GM19438 (cell line): Measurements from ENCODE around the gene GNPTG.
A peak's percentile ranks its signal among the peaks of the same experiment; 100 is the strongest.

Experiments used
- ATAC-seq: cut with Tn5 transposase; IDR thresholded peaks from one replicate; pipeline ENCODE4 v1.9.1; 2021; ENCODE audit warnings: low read depth; ENCODE audit not compliant: unreplicated experiment

The GNPTG gene

DNA sequence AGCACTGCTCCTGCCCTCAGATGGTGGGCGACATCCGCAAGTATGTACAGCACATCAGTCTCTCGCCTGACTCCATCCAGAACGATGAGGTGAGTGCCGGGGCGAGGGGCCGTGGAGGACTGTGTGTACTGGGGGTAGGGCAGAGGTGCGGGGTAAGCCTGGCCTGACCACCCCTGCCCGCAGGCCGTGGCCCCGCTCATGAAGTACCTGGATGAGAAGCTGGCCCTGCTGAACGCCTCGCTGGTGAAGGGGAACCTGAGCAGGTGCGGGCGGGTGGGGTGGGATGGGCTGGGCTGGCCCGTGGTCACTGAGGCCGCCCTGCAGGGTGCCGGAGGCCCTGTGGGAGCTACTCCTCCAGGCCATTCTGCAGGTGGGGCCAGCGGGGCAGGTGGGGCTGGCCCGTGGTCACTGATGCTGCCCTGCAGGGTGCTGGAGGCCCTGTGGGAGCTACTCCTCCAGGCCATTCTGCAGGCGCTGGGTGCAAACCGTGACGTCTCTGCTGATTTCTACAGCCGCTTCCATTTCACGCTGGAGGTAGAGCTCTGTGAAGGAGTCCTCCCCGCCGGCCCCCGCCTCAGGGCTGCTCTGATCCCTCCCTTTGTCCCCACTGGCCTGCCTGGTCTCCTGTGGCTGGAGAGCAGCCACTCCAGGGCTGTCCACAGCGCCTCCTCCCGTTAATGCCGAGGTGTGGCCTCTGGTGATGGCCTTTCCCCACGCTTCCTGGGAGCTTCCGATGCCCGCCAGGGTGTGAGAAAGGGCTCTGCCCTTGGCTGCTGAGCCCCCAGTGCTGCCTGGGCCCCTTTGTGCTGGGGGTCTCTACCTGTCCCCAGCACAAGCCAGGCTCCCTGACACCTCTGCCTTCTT is 5.1 kb upstream of the GNPTG start:
- ATAC-seq, result no peak

DNA sequence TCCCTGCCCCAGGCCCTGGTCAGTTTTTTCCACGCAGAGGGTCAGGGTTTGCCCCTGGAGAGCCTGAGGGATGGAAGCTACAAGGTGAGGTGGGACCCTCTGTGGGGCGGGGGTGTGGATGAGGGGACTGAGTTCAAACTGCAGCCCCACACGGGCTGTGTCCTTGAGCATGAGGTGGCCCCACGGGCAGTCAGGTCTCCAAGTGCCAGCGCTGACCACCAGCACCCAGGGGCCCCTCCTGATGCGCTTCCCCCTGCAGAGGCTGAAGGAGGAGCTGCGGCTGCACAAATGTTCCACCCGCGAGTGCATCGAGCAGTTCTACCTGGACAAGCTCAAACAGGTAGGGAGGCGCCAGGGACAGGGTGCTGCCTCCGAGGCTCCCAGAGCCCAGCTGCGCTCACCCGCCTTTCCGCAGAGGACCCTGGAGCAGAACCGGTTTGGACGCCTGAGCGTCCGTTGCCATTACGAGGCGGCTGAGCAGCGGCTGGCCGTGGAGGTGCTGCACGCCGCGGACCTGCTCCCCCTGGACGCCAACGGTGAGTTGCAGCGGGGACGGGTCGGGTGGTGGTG is 4.4 kb upstream of the GNPTG start:
- ATAC-seq, result no peak

DNA sequence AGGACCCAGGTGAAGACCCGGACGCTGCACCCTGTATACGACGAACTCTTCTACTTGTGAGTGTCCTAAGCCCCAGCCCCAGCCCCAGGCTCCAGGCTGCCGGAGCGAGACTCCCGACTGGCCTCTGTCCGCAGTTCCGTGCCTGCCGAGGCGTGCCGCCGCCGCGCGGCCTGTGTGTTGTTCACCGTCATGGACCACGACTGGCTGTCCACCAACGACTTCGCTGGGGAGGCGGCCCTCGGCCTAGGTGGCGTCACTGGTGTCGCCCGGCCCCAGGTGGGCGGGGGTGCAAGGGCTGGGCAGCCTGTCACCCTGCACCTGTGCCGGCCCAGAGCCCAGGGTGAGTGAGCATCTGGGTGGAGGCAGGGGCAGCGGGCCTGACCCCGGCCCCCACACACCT is 3.8 kb upstream of the GNPTG start:
- ATAC-seq, result no peak

DNA sequence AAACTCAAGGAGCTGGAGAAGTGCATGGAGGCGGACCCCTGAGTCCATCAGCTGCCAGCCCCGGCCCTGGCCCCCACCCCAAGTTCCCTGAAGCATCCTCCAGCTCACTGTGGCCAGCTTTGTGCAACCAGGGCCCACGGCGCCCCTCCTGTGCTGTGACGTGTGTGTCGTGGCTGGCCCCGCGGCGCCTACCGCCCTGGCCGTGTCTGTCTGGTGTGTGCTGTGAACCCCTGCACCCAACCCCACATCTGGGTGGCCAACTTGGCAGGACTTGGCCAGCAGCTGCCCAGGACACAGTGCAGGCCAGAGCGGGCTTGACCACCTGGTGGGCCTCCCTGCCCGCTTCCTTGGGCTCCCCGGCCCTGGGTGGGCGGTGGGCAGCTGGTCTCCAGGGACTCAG is 3.3 kb upstream of the GNPTG start:
- no peak for ATAC-seq

DNA sequence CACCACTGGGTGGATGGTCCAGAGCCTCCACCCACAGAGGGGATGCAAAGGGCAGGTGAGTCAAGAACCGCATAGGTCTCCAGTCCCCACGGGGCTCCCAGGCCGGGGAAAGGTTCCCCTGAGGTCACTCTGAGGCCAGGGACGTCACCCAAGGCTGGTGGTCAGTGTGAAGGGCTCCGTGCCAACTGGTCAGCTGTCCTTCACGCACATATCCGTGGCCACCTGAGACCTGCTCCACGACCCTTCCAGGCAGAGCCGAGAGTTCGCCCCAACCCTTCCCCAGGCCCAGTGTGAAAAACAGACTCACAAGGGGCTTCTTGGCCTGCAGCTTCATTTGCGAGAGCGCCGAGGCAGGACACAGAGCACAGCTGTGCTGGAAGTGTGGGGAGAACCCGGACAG is 2.8 kb upstream of the GNPTG start:
- no peak for ATAC-seq

DNA sequence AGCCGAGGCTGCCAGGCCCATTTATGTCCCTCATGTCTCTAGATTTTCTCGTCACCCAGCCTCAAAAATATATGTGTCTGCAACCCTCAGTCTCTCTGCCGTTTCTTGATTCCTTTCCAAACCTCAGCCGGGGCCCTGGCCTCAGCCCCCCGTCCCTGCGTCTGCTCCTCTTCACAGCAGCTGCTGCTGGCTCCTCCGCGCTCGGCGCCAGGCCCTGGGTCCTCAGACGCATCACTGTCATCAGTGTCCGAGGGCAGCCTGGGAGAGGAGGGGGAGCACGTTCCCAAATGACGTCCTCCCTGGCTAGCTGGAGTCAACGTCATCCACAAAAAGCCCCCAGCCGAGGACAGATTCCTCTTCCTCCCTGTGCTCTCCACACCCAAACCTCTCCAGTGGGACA is 2.4 kb upstream of the GNPTG start:
- no peak for ATAC-seq

DNA sequence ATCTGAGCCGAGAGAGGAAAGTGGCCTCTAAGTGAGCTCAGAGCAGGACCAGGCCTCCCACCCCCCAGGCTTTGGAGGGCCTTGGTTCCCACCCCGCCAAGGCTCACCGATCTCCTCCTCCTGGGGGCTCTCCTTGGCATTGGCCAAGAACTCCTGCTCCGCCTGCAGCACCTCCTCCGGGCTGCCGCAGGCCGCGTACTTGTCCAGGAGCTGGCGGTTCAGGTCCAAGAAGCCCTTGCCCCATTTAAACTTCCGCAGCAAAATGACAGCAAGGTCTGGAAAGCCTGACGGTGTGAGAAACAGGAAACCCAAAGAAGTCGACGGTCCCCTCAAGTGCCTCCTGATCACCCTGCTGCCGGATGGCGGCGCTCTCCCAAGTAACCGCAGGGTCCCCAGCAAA is 1.8 kb upstream of the GNPTG start:
- ATAC-seq, result no peak

DNA sequence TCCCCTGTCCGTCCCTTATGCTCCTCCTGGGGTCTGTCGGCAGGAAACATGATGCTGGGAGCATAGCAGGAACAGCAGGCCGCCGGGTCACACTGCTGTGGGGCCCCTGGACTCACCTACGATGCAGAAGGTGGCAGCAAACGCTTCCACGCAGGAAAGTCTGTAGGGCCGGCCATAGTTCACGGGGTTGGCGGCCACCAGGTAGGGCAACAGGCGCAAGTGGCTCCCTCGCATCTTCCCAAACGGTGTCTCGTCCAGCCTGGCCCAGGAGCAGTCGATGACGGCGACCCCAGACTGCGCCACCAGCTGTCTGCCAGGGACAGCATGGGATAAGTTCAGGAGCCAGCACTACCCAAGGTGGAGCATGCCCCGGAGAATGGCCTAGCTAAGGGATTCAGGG is 1.0 kb upstream of the GNPTG start:
- ATAC-seq, result no peak

DNA sequence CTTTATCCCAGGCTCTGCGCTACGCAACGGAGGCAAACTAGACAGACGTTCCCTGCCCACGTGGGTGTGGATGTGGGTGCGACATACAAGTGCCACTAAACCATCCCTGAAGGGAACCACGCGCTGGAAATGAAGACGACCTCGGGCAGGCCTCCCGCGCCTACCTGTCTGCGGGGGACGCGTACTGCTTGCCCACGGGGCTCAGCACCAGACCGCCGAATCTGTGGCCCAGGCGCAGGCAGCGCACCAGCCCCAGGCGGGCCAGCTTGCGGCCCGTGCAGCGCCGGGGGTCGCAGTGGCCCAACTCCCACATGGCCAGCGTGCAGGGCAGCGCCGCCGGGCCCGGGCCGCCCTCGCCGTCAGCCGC is 533 bp upstream of the GNPTG start:
- peak; percentile 21 for ATAC-seq

DNA sequence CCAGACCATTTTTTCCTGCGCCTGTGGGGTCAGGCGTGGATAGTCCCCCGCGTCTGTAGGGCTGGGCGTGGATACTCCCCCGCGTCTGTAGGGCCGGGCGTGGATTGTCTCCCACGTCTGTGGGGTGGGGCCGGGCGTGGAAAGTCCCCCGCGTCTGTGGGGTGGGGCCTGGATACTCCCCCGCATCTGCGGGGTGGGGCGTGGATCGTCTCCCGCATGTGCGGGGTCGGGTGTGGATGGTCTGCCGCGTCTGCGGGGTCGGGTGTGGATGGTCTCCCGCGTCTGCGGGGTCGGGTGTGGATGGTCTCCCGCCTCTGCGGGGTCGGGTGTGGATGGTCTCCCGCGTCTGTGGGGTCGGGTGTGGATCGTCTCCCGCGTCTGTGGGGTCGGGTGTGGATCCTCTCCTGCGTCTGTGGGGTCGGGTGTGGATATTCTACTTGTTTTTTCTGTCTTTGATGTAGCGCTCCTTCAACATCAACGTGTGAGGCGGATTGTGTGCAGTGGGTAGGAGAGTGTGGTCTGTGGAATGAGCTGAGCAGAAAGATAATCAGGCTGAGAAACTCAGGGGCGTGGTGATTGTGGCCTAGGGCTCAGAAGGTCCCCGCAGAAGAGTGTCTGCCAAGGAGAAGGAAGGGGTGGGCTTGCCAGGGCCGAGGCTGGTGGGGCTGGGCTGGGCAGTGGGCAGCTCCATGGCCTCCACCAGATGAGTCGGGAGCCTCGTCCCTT is 3.2 kb downstream of the GNPTG start:
- no peak for ATAC-seq

DNA sequence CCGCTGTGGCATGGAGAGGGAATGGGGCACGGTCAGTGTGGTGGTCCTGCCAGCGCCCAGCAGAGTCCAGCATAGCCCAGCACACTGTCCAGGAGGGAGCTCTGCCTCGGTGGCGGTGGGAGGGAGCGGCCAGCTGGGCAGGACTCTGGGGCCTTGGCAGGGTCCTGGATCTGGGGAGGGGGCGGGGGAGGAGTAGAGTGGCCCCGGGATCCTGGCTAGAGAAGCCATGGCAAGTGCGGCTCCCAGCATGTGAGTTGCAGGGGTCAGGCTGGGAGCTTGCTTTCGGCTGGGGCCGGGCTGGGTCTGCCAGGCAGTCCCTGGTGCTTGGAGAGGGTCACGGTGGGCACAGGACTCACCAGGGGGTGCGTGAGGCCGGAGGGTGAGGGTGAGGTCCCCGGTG is 3.9 kb downstream of the GNPTG start:
- no peak for ATAC-seq

DNA sequence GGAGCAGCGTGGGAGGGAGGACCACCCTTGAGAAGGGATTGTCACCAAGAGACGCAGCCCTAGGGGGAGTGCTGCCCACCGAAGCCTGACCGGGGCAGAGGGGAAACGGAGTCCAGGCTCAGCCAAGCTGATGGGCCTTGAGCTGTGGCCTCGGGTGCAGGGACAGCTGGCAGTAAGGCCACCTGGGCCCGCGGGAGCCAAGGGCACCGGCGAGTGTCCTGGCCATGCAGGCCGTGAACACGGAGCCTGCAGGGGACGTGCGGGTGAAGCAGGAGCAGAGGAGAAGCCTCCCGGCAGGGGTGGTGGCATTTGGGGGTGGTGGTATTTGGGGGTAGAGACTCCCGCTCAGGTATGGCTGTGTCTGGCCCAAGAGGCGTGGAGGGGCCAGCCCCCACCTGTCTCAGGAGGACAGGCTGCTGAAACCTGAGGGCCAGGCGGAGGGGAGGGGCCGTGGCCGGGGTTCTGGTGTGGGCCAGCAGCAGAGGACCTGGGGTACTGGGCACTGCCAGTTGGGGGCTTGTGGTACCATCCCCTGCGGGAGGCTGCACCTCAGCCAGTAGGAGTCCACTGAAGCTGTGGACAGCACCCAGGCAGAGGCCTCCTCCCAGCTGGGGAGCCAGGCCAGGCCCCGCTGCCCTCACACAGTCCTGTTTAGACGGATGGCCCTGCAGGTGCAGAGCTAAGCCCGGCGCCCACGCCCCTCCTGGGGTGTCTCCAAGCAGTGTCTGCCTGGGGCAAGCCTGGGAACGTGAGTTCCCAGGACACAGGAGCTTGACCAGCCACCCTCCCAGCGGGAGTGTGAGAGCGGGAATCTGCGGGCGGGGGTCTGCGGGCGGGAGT is 4.5 kb downstream of the GNPTG start:
- ATAC-seq, result no peak

DNA sequence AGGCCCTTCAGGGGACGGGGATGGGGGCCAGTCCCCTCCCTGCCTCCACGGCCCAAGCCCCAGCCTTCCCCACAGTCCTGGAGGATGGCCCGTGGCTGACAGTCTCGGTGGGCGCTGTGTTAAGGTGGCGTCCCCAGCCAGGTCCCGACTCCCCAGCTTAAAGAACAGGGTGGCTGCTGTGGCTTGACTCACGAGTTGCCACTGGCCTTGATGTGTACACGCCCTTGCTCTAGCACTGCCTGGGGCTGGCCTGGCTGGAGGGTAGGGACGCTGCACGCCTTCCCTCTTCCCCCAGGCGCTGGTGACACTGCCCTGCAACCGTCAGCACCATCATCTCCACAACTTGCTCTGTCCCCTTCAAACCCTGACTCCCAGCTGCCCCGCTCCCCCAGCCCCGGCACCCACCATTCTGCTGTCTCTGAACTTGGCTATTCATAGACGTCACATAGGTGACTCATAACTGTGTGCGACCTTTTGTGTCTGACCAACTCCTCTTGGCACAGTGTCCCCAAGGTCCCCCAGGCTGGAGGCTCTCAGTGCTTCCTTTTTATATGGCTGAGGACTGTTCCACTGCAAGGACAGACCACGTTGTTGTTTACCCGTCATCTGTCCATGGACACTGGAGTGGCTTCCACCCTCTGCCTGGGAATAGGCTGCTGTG is 6.3 kb downstream of the GNPTG start:
- no peak for ATAC-seq

DNA sequence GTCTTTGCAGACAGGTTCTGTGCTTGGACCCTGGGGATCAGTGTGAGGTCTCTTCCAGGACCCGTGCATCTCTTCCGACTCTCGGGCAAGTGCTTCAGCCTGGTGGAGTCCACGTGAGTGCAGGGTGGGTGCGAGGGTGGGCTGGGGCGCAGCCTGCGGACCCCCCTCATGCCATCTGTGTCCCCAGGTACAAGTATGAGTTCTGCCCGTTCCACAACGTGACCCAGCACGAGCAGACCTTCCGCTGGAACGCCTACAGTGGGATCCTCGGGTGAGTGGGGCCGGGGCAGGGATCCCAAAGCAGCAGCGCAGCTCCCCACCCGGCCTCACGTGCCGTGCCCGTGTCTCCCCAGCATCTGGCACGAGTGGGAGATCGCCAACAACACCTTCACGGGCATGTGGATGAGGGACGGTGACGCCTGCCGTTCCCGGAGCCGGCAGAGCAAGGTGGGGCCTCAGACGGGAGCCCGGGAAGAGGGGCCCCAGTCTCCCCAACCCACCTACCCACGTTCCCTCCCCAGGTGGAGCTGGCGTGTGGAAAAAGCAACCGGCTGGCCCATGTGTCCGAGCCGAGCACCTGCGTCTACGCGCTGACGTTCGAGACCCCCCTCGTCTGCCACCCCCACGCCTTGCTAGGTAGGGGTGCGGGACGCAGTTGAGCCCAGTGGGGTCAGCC is 10.1 kb downstream of the GNPTG start:
- ATAC-seq, result no peak

DNA sequence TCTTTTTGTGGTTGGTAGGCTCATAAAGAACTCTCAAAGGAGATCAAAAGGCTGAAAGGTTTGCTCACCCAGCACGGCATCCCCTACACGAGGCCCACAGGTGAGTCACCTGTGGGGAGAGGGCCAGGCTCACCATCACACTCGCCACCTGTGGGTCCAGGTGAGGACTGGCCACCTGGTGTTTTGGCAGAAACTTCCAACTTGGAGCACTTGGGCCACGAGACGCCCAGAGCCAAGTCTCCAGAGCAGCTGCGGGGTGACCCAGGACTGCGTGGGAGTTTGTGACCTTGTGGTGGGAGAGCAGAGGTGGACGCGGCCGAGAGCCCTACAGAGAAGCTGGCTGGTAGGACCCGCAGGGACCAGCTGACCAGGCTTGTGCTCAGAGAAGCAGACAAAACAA is 11.1 kb downstream of the GNPTG start:
- no peak for ATAC-seq

DNA sequence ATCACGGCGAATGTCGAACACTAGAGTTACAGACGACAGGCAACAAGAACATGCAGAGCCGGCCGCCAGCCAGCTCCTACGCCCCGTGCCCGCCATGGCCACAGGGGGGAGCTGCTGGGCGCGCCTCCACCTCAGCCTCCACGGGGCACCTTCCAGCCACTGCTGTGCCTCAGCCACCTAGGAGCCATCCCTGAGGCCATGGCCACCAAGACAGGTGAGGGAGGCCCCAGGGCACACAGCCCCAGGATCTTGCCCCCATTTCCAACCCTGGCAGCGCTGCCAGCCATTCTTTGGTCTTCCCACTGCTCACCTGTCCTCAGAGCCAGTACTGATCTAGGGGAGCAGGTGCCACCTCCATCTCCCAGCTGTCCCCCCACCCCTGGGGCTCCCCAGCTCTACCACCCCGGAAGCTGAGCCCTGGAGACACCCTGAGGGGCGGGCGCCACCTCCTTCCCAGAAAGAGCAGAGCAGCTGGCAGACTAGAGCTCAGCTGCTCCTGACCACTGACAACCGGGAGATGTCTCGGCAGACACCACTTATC is 11.8 kb downstream of the GNPTG start:
- ATAC-seq, result no peak

DNA sequence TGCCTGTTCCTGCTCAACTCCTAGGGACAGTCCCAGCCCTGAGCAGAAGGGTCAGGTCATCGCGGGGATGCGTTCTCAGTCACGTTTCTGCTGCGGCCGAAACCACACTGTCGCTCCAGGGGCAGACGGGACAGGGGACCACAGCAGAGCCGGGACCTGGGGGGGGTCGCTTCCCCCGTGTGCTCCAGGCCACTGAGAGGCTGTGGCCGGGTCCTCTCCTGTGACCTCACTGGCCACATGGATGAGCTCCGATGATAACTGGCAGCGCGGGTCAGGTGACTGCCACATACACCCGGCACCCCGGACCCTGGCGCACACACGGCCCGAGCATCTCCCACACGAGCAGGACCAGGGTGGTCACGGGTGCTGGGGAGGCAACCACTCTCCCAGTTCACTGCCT is 12.8 kb downstream of the GNPTG start:
- no peak for ATAC-seq

DNA sequence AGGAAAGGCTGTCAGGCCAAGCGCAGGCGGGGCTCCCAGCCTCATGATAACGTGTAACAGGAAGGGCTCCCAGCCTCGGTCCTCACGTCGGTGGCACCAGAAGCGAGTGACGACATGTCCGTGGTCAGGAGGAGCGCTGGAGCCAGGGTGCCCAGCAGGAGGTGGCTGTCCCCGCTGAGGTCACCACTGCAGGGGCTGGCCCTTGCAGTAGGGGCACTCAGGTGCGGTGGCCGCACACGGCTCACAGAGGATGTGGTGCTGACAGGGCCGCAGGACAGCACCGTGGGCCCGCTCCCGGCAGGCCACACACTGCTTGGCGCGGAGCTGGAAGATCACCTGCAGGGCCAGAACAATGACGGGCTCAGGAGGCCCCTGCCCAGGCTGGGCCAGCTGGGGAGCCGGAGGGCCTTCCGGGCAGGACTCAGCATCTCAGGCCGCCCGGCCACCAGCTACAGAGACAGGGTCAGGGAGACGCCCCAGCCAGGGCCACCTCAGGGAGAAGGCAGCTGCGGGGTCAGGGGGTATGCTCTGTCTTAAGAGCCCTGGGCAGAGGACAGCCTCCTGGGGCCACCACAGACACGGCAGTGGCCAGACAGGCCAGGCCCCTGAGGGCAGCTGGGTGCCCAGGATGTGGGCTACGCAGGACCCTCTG is 14.5 kb downstream of the GNPTG start:
- ATAC-seq, result no peak

DNA sequence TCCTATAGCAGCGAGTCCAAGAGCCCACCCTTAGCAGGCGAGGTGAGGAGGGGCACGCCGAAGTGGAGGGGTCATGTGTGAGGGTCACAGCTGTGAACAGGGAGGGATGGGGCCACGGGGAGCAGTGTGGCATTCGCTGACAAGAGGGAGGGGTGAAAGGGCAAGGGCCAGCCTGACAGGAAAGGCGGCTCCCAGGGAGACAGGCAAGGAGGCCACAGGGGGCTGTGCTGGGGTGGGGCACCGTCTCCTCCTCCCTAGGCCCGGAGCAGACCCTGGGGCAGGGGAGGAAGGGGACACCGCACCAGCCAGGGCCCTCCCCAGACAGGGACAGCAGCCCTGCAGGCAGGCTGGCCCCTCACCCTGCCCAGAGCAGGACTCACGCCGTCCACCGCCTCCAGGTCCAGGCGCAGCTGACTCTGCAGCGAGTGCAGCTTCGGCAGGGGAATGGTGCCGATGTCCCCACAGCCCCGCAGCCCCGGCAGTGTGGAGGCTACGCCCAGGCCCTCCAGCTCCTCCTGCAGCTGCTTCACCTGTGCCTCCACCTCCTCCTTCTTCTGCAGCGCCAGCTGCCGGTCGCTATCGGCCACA is 15.1 kb downstream of the GNPTG start:
- no peak for ATAC-seq
